ENCODE measurements around the gene KRTAP10-8.

The KRTAP10-8 gene, protein sequence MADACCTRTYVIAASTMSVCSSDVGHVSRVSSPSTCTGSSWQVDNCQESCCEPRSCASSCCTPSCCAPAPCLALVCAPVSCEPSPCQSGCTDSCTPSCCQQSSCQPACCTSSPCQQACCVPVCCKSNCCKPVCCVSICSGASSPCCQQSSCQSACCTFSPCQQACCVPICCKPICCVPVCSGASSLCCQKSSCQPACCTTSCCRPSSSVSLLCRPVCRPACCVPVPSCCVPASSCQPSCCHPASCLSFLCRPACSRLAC

DNA sequence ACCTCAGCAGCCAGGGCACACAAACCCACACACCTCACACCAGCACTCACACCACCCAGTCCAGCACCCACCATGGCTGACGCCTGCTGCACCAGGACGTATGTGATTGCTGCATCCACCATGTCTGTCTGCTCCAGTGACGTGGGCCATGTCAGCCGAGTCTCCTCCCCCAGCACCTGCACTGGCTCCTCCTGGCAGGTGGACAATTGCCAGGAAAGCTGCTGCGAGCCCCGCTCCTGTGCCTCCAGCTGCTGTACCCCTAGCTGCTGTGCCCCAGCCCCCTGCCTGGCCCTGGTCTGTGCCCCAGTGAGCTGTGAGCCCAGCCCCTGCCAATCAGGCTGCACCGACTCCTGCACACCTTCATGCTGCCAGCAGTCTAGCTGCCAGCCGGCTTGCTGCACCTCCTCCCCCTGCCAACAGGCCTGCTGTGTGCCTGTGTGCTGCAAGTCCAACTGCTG is at the start of gene KRTAP10-8:
Gene KRTAP10-8 (plus strand): TSS at position 51 of the 458 bp plus-strand sequence. CDS start 22 bp downstream, at position 73.
- TF ChIP-seq, protein P1, sequence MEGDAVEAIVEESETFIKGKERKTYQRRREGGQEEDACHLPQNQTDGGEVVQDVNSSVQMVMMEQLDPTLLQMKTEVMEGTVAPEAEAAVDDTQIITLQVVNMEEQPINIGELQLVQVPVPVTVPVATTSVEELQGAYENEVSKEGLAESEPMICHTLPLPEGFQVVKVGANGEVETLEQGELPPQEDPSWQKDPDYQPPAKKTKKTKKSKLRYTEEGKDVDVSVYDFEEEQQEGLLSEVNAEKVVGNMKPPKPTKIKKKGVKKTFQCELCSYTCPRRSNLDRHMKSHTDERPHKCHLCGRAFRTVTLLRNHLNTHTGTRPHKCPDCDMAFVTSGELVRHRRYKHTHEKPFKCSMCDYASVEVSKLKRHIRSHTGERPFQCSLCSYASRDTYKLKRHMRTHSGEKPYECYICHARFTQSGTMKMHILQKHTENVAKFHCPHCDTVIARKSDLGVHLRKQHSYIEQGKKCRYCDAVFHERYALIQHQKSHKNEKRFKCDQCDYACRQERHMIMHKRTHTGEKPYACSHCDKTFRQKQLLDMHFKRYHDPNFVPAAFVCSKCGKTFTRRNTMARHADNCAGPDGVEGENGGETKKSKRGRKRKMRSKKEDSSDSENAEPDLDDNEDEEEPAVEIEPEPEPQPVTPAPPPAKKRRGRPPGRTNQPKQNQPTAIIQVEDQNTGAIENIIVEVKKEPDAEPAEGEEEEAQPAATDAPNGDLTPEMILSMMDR (IDR thresholded peaks at IDR 0.05), result no peak
- TF ChIP-seq ZFX (IDR thresholded peaks at IDR 0.05; ENCODE audit: borderline replicate concordance), result no peak
- no peak within 1 kb of the TSS for H3K27ac ChIP-seq

DNA sequence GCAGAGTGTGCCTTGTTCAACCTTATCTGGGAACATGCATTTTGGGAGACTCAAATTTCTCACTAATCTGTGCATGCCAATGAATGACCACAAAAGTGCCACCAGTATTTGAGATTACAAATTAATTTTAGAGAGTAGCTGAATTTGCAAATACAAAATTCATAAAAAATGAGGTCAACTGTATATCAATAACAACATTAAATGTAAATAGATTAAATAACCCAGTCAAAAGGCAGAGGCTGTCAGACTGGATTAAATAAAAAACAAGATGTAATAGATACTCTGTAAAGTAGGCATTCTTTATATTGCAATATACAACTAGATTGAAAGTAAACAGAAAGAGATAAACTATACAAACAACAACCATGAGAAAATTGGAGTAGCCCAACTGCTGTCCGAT is 47.8 kb upstream of the KRTAP10-8 start:
- no peak overlapping the region for H3K27ac ChIP-seq
- TF ChIP-seq, protein P1 (IDR thresholded peaks at IDR 0.05), result no peak
- TF ChIP-seq ZFX (IDR thresholded peaks at IDR 0.05; ENCODE audit: borderline replicate concordance), result no peak

DNA sequence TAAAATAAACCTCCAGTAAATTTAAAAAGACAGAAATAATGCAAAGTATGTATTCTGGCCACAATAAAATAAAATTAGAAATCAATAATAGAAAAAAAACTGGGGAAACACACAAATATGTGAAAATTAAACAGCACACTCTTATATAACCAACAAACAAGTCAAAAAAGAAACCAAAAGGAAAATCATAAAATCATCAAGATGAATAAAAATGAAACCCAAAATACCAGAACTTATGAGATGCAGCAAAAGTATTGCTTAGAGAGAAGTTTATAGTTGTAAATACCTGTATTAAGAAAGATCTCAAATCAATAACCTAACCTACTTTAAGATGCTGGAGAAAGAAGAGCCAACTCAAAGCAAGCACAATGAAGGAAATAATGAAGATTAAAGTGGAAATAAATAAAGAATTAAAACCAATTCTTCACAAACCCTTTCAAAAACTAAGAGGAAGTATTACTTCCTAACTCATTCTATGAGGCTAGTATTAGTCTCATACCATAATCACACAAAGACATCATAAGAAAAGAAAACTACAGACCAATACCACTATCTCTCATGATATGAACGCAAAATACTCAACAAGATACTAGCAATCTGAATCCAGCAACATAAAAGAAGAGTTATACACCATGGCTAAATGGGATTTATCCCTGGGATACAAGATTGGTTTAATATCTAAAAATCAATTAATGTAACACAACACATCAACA is 46.8 kb upstream of the KRTAP10-8 start:
- TF ChIP-seq, protein P1 (IDR thresholded peaks at IDR 0.05), result no peak
- no peak for TF ChIP-seq ZFX (IDR thresholded peaks at IDR 0.05; ENCODE audit: borderline replicate concordance)
- H3K27ac ChIP-seq, result no peak overlapping the region

DNA sequence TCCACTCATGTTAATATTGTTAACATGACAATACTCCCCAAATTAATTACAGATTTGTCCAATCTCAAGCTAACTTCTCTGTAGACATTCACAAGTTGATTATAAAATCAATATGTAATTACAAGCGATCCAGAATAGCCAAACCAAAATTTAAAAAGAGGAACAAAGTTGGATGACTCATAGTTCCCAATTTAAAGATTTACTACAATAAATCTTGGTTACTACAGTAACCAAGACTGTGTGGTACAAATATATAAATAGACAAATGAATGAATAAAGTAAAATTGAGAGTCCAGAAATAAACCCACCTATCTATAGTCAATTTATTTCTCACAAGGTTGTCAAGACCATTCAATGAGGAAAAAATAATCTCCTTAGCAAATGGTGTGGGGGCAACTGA is 45.5 kb upstream of the KRTAP10-8 start:
- H3K27ac ChIP-seq, result no peak overlapping the region
- TF ChIP-seq, protein P1 (IDR thresholded peaks at IDR 0.05), result no peak
- TF ChIP-seq ZFX (IDR thresholded peaks at IDR 0.05; ENCODE audit: borderline replicate concordance), result no peak

DNA sequence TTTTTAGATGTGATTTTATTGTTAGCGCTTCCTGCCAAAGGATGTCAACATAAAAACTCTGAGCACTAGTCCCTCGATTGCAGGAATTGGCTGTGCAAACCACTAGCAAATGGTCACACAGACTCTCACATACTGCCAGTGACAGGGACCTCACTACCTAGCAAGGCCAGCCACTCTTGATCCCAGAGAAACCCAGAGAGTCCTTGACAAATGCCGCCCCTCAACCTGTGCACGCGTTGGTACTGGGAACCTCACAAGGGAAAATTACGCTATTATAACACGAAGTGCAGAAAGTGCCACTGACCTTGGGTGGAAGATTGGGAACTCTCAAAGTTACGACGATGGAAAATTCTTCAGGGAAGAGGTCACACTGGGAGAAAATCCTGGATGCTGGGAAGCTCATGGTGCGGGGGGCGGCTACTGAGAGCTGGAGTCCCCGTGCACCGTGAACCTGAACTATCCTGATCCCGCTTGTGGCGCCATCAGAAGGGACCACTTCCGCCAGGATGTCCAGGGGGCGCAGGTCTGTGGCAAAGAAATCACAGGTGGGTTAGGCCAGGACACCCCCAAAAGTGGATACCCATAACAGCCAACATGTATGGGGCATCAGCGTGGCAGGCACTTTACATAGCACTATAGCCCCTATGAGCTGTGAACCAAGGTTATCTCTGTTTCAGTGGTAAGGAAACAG is 44.3 kb upstream of the KRTAP10-8 start:
- TF ChIP-seq, protein P1 (IDR thresholded peaks at IDR 0.05), result no peak
- no peak for TF ChIP-seq ZFX (IDR thresholded peaks at IDR 0.05; ENCODE audit: borderline replicate concordance)
- no peak overlapping the region for H3K27ac ChIP-seq

DNA sequence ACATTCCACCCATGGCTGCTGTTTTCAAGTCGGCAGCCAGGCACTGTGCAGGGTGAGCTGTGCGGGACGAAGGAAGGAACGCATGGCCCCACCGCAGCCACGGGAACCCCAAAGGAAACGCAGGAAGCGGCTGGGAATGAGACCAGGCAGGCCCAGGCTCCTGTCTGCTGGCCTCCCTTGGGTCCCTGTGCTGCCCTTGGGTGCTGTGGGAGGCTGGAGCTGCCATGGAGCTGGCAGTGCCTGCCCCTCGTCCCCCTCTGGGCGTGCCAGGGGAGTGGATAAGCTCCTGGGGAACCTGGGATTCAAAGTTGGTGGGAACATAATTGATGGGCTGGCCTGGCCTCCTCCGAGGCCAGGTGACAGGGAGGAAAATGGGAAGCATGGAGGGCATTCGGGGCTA is 43.6 kb upstream of the KRTAP10-8 start:
- H3K27ac ChIP-seq, result no peak overlapping the region
- no peak for TF ChIP-seq ZFX (IDR thresholded peaks at IDR 0.05; ENCODE audit: borderline replicate concordance)
- TF ChIP-seq, protein P1 (IDR thresholded peaks at IDR 0.05), result no peak

All from 22Rv1 (cell line).